SIG-M5 treated with dmso at 0.1 percent for 504 hours (cell line): Measurements from ENCODE around the gene CYP2A13.
"Not testable (repeated sequence)": the region's sequence is repeated elsewhere in the genome, so short reads cannot be mapped to it uniquely, and the experiment has no call there.

Source experiments
- DNase-seq: peaks from one replicate; lab custom pipeline; 2025; ENCODE audit not compliant: unreplicated experiment; lab: John Stamatoyannopoulos, UW

The CYP2A13 gene

GRCh38 chr19:41088151-41088550, at the start of gene CYP2A13:
Gene CYP2A13 (plus strand): TSS chr19:41088451. CDS start chr19:41088472, 21 bp downstream.
- no peak for DNase-seq

GRCh38 chr19:41039806-41040205, 48.4 kb upstream of the CYP2A13 start:
- DNase-seq: no peak

- not testable (repeated sequence) for DNase-seq
Observed at GRCh38 chr19:41045095-41045494, 43.2 kb upstream of the CYP2A13 start.

GRCh38 chr19:41050426-41050825, 37.8 kb upstream of the CYP2A13 start:
- DNase-seq: no peak

GRCh38 chr19:41052162-41052561, 36.1 kb upstream of the CYP2A13 start:
- DNase-seq: not testable (repeated sequence)

GRCh38 chr19:41053331-41053730, 34.9 kb upstream of the CYP2A13 start:
- not testable (repeated sequence) for DNase-seq

GRCh38 chr19:41064974-41065569, 23.2 kb upstream of the CYP2A13 start:
- peak; percentile 3 for DNase-seq

- DNase-seq: no peak
Observed at GRCh38 chr19:41076286-41076685, 12.0 kb upstream of the CYP2A13 start.

- DNase-seq: no peak
Observed at GRCh38 chr19:41083516-41083915, 4.7 kb upstream of the CYP2A13 start.

GRCh38 chr19:41085748-41086415, 2.4 kb upstream of the CYP2A13 start:
- DNase-seq: no peak

- no peak for DNase-seq
Observed at GRCh38 chr19:41089959-41090358, 1.7 kb downstream of the CYP2A13 start.

GRCh38 chr19:41095703-41096102, 7.5 kb downstream of the CYP2A13 start:
- DNase-seq: no peak

GRCh38 chr19:41096353-41096752, 8.1 kb downstream of the CYP2A13 start:
- no peak for DNase-seq

GRCh38 chr19:41097302-41097701, 9.1 kb downstream of the CYP2A13 start:
- no peak for DNase-seq

GRCh38 chr19:41098762-41099161, 10.5 kb downstream of the CYP2A13 start:
- no peak for DNase-seq

GRCh38 chr19:41102210-41102609, 14.0 kb downstream of the CYP2A13 start:
- not testable (repeated sequence) for DNase-seq

GRCh38 chr19:41106177-41106576, 17.9 kb downstream of the CYP2A13 start:
- DNase-seq: no peak

GRCh38 chr19:41111296-41111695, 23.0 kb downstream of the CYP2A13 start:
- DNase-seq: no peak

GRCh38 chr19:41111750-41112295, 23.6 kb downstream of the CYP2A13 start:
- DNase-seq: no peak

- no peak for DNase-seq
Observed at GRCh38 chr19:41112728-41113290, 24.6 kb downstream of the CYP2A13 start.

- DNase-seq: no peak
Observed at GRCh38 chr19:41114132-41114531, 25.9 kb downstream of the CYP2A13 start, which contains the start of gene CYP2F1. Gene CYP2F1 (plus strand): TSS chr19:41114432. CDS start chr19:41116189, 1,757 bp downstream.

GRCh38 chr19:41116261-41116660, 28.0 kb downstream of the CYP2A13 start:
- DNase-seq: no peak
